Activated CD8-positive, alpha-beta memory T cell treated with anti-CD3 and anti-CD28 coated beads for 1 hour (primary cell): ENCODE measurements around the gene KRT33A.

Experiments used
- DNase-seq, 2 donors: peaks; one replicate each; pipeline ENCODE4 v3.0.0-alpha.2; 2020; ENCODE audit warnings: low read depth in 1 of 2; ENCODE audit errors: extremely low read depth in 1 of 2

KRT33A gene

DNA sequence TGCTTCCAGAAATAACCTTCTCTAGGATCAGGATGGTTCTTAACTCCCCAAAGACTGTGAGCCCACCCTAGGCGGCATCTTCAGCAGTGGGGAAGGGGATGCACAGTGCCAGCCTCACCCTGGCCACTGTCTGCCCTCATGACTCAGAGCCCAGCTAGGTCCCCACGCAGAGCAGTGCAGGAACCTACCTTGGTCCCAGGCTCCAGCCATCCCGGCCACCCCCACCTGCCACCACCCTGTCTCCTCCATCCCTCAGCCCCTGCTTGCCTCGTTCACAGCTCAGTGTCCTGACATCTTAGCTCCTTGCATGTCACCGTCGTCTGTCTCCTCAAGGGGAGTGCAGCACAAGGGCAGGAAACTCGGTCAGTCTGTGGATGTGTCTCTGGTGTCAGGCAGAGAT lies 19.0 kb downstream of the KRT33A start:
- no peak for DNase-seq

DNA sequence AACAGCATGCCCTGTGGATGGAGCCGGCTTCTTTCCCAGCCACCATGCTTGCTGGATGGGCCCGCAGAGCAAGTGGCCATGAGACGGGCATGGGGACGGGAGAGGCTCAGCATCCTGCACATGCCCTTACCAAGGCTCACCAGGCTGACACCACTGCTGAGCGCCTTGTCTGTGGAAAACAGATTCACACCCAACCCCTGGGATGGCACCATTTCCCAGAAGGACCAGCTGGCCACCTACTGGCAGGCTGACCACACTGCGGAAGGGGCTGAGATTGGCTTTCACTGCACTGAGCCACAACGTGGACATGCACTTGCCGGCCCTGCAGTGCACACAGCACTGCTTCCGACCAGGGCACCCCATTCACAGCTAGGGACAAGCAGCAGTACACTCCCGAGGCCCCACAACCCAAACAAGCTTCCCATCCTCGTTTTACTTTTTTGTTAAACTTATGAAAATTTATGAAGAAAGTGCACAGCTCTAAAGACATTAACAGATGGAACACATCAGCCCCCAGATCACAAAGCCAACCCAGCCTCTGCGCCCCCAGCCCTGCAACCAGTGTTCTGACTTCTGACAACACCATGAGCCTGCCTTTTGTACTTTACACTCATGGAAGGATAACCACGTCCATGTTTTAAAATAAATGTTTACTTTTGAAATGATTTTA lies 21.2 kb downstream of the KRT33A start:
- no peak for DNase-seq

DNA sequence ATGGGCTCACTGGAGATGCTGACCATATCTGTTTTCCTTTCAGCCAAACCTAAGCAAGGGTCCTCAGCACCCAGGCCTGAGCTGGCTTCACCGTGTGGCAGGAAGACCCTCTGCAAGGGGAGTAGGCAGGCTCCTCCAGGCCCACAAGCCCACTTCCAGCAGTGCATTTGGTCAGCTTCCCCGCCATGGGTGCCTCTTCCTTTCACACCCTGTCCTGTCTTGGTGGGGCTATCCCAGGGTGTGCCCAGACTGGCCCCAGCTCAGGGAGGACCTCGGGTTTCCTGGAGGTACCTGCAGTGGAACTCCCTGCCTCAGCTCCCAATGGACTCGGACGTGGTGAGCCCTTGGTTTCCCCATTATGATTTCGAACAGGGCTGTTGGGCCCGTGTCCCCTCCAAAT lies 22.4 kb downstream of the KRT33A start:
- no peak for DNase-seq

DNA sequence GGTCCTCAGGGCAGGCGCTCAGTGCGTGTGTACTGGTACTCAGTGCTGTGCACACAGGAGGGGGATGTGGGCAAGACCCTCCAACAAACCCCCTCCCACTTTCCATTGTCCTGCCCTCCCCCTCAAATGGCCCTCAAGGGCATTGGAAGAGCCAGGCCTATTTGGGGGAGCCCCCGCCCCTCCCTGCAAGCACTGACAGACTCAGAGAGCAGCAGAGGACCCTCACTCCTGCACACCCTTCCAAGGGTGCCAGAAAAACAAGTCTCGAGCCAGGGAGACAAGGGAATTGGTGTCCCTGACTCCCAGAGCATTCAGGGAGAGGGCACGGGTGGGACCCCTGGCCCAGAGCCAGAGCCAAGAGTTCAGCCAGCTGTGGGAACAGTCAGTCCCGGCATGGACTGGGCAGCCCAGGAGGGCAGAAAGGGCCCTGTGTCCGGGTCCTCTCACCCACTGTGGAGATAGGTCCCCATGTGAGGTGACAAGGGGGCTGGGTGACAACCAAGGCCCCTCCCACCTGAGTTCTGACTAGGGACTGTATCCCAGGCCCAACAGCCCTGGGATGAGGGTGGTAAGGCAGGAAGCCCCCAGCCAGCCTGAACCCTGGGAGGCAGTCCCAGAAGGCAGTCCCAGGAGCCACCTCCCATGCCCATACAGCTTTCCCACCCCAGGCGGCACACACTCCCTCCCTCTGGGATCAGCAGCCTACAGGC lies 23.1 kb downstream of the KRT33A start:
- DNase-seq = no peak

DNA sequence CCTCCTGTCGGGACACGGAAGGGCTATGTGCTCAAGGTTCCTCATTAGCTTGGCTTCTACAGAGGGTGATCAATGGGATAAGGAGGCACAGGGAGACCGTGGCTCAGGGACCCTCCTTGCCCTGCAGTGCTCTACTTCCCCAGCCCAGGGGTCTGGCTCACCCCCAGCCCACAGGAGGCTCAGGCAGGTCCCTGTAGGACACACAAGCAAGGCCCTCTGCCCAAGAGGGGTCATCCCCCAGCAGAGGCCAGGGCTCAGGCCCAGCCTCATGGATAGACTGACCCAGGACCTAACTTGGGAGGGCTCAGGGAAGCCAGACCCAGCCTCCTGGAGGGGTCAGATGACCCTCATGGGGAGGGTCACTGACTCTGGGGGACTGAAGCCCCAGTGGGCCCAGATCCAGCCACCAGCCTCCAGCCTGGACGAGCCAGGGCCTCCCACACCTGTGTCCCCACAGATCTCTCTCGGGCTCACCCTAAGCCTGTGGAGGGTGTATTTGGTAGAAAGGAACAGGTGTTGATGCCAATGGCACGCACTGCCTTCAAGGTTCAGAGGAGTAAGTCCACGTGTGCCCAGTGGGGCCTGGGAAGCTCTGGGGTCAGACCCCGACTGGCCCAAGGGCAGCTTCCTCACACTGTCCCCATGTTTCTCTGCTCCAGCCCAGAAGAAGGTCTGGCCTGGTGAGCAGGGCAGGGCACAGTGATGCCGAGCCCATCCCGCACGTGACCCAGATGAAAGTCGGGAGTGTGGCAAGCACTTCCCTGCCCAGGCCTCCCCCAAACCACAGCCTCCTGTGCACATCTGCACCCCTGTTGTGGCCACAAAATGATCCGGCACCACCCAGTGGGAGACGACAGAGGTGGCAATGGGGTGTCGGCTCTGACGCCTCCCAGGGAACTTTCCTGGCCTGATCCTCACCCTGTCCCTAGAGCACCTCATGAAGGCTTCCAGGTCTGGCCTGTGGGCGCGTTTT lies 24.2 kb downstream of the KRT33A start:
- no peak for DNase-seq

DNA sequence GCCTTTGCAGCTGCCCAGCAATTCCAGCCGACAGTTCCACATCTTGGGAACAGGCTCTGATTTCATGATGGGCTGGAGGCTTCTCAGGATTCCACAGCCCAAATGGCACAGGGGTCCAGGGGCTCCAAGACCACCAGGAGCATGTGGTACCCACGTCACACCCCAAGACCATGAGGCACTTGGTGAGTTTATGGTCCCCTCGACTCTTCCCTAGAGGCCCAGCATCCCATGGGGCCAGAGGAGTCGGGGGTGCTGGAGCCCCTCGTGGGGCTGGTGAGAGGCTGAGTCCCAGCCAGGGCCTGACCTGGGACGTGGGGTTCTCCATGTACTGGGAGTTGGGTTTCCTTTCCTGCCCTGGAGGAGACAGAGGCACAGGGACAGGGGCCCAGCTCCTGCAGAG lies 25.0 kb downstream of the KRT33A start:
- no peak for DNase-seq

DNA sequence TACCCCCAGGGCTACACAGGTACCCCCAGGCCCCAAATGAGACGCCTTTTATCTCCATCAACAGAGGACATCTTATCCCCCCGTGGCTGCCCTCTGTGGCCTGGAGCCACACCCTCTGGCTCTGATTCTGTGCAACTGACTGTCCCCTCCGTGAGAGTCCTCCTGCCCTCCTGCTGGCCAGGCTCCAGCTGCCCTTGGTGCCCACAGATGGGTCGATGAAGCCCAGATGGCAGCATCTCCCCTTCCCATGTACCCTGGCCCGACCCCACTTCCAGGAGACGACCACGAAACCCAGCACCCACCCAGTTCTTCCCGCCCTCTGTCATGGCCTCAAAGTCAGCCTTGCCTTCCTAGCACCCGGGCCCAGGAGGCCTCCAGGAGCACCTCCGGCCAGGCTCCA lies 25.5 kb downstream of the KRT33A start:
- DNase-seq = no peak

DNA sequence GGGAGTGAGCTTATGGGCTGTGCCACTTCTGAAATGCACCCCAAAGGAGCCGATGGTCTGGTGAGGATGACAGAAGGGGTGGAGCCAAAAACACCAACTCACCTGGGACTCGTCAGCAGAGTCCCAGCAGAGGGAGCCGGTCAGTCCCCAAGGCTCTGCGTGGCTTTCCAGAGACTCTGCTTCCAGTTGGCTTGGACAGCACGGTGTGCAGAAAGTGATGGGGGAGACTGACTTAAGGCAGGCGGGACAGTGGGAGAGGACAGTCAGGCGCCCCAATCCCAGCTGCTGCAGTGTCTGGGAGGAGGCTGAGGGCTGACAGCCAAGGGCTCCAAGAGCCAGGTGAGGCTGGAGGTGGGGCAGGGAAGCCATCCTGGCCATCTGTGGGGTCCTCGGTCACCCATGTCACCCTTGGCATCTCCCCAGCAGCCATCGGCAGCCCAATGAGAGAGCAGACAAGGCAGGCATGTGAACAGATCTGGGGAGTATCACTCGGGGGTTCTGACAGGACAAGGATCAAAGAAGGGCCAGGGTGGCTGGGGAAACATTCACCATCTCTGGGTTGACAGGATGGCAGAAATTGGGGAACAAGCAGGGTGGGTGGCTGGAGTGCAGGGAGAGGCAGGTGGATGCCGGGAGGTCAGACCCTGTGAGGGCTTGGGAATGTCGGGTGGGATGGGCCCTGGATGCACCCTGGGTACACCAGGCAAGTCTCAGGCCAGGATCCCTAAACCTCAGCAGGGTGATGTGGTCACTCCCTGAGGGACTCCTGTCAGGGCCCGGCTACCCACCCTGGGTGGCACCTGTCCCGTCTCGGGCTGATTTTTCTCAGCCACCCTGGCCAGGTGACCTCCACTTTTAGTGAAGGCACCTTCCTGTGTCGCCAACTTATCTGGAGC lies 26.2 kb downstream of the KRT33A start:
- no peak for DNase-seq

DNA sequence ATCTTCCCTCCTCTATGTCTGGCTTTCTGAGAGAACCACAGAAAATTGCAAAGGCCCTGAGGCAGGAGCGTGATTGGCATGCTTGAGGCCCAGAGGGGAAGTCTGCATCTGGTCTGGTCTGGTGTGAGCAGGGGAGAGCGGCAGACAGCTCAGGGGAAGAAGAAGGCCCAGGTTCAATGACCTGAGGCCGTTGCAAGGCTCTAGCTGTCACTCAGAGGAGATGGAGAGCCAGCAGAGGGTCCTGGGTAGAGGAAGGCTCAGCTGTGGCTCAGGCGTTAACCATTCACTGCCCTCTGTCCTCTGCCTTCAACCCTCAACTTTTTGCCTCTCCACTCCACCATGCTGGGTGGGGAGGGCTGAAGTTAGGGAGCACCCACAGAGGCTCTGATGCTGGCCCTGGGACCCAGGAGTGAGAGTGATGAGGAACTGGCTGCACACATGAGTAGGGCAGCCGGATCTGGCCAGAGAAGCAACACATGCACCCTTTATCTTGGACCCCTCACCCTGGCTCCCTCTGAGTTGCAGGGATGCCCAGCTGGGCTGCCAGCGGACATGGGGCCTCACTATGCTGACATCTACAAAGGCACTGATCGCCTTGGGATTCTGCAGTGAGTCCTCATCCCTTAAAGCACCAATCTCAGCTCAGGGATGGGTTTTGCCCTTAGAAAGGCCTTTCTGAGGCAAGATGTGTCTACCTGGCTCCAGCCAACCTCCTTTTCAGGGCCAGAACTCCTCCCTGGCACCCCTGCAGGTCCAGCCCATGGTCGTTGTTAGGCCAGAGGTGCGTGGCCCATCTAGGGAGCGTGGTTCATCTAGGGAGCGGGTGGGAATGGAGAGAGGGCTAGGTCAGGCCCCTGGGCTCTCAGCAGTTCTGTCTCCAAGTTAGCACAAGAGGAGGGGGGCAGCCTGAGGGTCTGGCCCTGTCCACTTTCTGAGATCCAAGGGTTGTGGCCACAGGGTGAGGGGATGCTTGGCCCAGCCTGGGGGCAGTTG lies 27.4 kb downstream of the KRT33A start:
- DNase-seq = no peak

DNA sequence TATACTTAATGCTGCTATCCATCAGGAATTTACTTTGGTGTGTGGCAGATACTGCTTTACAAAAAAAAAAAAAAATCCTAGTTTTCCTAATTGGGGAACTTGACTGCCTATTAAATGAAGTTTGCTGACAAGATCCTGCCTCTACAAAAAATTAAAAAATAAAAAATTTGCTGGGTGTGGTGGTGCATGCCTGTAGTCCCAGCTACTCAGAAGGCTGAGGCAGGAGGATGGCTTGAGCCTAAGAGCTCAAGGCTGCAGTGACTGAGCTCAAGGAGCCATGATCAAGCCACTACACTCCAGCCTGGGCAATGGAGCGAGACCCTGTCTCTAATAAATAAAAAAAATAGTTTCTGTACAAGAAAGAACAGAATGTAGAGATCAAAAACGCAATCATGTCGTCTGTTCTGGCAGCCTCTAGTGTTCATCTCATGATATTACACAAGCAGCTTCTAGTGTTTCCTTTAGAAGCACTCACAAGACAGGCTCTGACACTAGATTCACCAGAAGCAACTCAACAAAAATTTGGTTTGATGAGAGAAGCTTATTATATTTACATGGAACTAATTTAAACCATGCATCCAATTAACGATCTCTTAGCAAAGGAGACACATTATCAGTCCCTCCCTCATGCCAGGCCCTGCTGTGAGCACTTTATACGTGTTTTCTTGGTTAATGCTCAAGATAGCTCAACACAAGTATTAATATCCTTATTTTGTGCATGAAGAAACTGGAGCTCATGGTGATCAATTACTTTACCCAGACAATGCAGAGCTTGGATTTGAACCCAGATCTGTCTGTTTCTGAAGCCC lies 28.3 kb downstream of the KRT33A start:
- no peak for DNase-seq

DNA sequence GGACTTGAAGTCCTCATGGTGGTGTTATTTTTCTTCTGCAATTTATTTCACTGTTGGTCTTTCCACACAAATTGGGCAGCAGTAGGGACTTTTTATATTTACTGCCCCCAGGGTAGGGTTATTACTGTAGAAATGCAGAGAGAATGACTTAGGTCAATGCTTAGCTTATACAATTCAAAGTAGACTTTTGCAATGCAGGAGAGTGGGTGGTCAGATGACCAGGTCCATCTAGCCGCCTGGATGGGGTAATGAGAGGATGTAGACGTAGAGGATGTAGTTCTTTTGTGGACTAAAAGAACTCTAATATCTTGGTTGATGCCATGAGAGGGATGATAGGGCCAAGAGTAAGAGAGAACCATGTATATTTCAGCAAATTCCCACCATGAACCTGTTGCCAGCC lies 32.4 kb downstream of the KRT33A start:
- no peak for DNase-seq

DNA sequence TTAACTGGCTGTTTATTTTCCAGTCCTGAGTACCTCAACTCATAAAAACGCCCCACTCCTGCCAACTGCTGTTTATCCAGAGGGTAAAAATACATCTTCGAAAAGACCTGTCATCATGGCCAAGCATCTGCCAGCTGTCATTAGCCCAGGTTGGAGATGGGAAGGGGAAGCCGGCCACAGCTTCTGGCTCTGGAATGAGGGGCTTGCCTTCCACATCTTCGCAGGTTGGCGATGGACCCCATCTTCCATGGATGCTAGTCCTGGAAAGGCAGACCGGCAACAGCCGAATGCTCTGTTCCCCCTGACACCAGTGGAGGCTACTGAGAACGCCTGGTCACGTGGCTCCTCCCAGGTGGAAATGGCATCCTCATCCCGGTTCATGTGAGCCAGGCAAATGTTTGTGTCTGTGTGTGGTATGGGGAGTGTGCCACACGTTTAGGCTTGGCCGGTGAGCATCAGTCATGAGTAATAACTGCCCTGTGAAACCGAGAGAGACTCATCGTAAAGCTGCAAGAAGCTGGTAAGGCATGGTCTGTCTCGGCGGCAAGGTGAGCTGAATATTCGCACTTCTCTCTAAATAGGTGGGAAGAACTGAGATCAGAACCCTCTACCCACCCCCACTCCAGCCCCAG lies 34.7 kb downstream of the KRT33A start:
- DNase-seq = no peak

DNA sequence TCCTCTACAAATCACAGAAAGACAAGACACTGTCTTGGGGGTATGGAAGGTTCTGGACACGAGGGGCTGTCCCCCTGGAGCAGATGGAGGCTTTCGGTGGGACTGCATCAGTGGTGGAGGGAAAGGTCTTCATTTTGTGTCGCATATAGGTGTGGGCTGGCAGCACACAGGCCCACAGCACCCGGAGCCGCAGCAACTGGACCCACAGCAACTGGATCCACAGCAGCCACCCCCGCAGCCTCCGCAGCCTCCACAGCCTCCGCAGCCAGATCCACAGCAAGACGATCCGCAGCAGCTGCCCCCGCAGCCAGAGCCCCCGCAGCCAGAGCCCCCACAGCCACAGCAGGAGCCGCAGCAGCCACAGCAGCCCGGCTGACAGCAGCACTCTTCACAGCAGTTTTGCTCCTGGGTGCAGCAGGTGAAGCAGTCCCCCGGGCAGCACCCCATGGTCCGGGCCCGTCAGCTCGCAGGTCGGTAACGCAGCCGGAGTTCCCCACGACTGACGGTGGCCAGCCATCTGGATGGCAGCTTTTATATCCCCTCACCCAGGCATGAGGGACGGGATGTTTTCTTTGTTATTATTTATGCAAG lies 35.3 kb downstream of the KRT33A start, which contains the start of gene KRTAP17-1:
TSS of gene KRTAP17-1 (minus strand) at position 507 of the 591 bp plus-strand sequence. CDS start at position 447, 60 bp downstream.
- no peak for DNase-seq

DNA sequence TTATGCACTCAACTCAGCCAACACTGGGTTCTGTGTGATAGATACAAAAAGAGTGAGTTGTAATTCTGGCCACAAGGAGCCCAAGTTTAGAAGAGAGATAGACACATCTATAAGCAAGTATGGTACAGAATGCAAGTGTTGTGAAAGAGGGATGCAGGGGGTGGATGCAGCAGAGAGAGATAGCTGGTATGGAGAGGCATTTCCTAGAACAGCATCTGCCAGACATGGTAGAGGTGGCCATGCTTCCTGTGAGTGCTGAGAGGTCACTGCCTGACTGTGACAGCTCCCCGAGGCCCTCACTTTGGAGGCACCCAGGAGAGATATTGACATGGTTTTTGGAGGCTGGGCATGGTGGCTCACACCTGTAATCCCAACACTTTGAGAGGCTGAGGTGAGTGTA lies 39.5 kb downstream of the KRT33A start:
- DNase-seq = no peak

DNA sequence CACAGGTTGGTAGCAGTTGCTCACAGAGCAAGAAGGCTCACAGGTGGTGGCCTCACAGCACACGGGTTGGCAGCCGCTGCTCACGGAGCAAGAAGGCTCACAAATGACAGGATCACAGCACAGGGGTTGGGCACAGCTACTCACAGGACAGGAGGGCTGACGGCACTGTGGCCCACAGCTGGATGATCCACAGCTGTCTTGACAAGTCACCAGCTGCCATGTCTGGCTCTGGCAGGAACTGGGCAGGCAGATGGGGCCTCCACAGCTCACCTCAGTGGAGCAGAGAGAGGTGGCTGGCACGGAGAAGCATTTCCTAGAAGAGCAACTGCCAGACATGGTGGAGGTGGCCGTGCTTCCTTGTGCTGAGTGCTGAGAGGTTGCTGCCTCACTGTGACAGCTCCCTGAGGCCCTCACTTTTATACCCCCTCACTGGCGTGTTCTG lies 41.7 kb downstream of the KRT33A start, which contains the start of gene KRTAP16-1:
TSS of gene KRTAP16-1 (minus strand) at position 392 of the 442 bp plus-strand sequence. CDS start at position 336, 56 bp downstream.
- peak in 1 of 2 donors; percentile 14 for DNase-seq

DNA sequence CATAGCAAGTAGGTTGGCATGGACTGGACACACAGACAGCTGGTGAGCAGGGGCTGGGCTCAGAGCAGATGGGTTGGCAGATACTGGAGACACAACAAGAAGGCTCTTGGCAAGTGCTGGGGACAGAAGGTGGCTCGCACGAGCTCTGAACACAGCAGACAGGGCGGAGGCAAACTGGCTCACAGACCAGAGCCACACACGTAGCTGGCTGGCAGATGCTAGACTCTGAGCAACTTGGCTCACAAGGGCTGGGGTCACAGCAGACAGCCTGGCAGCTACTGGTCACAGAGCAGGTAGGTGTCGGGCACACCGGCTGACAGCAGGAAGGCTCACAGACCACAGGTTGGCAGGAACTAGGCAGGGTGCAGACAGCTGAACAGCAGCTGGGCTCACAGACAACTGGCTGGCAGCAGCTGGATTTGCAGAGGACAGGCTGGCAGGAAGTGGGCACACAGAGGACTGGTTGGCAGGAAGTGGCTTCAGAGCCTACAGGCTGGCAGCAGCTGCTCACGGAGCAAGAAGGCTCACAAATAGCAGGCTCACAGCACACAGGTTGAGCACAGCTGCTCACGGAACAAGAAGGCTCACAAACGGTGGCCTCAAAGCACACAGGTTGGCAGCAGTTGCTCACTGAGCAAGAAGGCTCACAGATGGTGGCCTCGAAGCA lies 42.2 kb downstream of the KRT33A start:
- peak; percentile 51 to 52 for DNase-seq

DNA sequence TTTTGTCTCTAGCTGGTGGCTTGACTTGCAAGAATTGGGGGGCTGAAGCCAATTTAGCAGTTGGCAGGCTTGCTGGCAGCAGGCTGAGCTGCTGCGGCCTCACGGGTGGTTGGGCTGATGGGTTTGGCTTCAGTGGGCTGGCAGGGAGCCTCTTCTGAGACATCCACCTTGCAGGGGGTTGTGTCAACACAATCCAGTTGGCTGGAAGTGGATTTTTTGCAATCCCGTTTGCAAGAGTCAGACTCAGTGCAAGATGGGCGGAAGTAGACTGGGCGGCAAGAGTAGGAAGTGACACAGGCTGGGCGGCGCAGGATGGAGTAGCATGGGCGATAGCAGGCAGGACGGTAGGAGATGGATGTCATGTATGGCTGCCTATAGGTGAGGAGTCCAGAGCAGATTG lies 43.0 kb downstream of the KRT33A start:
- DNase-seq = no peak
